NCI-H2081 (cell line): Measurements from ENCODE around the gene AP2A2.

Experiments used
- DNase-seq, 2 experiments: peaks; one replicate each; lab custom pipeline; 2025; lab: John Stamatoyannopoulos, UW

The AP2A2 gene

GRCh38 chr11:1041936-1042608, 116.4 kb downstream of the AP2A2 start:
- DNase-seq = no peak

- DNase-seq = no peak
Observed at GRCh38 chr11:1042626-1043562, 117.2 kb downstream of the AP2A2 start.

GRCh38 chr11:1043563-1044096, 118.0 kb downstream of the AP2A2 start:
- DNase-seq = no peak

GRCh38 chr11:1044160-1044559, 118.5 kb downstream of the AP2A2 start:
- no peak for DNase-seq

GRCh38 chr11:1047595-1048156, 122.0 kb downstream of the AP2A2 start:
- DNase-seq = no peak

- DNase-seq = no peak
Observed at GRCh38 chr11:1048375-1049070, 122.9 kb downstream of the AP2A2 start.

GRCh38 chr11:1049071-1049405, 123.4 kb downstream of the AP2A2 start:
- no peak for DNase-seq

- DNase-seq = peak; percentile 28 to 66
Observed at GRCh38 chr11:1049431-1049891, 123.8 kb downstream of the AP2A2 start.

GRCh38 chr11:1049911-1050580, 124.4 kb downstream of the AP2A2 start:
- no peak for DNase-seq

GRCh38 chr11:1050581-1051355, 125.1 kb downstream of the AP2A2 start:
- DNase-seq = peak; percentile 74 to 80

- no peak for DNase-seq
Observed at GRCh38 chr11:1051356-1052132, 125.9 kb downstream of the AP2A2 start.

- no peak for DNase-seq
Observed at GRCh38 chr11:1052133-1053011, 126.7 kb downstream of the AP2A2 start.

- no peak for DNase-seq
Observed at GRCh38 chr11:1053121-1053901, 127.6 kb downstream of the AP2A2 start.

GRCh38 chr11:1054143-1055108, 128.8 kb downstream of the AP2A2 start:
- DNase-seq = no peak

- DNase-seq = no peak
Observed at GRCh38 chr11:1055109-1055703, 129.5 kb downstream of the AP2A2 start.

GRCh38 chr11:1055990-1056771, 130.5 kb downstream of the AP2A2 start:
- no peak for DNase-seq
